Measurements from ENCODE around the gene PCSK9.

- no peak for TF ChIP-seq MAX (IDR thresholded peaks at IDR 0.05)
- no peak for TF ChIP-seq TAF1 (IDR thresholded peaks at IDR 0.05; ENCODE audit: low read depth)
- TF ChIP-seq FOXM1 (IDR thresholded peaks at IDR 0.05; ENCODE audit: borderline replicate concordance, low read depth), result no peak
- no peak for TF ChIP-seq EGR1 (IDR thresholded peaks at IDR 0.05)
- TF ChIP-seq REST (IDR thresholded peaks at IDR 0.05; ENCODE audit: low read depth), result no peak
- TF ChIP-seq EP300 (IDR thresholded peaks at IDR 0.05; ENCODE audit: borderline replicate concordance), result no peak
- no peak for TF ChIP-seq CREB1 (IDR thresholded peaks at IDR 0.05; ENCODE audit: low read depth)
- TF ChIP-seq NFIC (IDR thresholded peaks at IDR 0.05), result no peak
- TF ChIP-seq TCF12 (IDR thresholded peaks at IDR 0.05; ENCODE audit: low read depth), result no peak
- TF ChIP-seq YY1 (IDR thresholded peaks at IDR 0.05; ENCODE audit: low read depth), result no peak
- no peak for TF ChIP-seq RAD21 (IDR thresholded peaks at IDR 0.05; ENCODE audit: low read depth)
- no peak for TF ChIP-seq ZBTB7A (IDR thresholded peaks at IDR 0.05; ENCODE audit: low read depth)
- no peak for TF ChIP-seq CEBPB (IDR thresholded peaks at IDR 0.05)
These were observed 14.1 kb downstream of the PCSK9 start for GRCh38 chr1:55053265-55053954.
